ENCODE measurements around the gene DCHS1.

DNA sequence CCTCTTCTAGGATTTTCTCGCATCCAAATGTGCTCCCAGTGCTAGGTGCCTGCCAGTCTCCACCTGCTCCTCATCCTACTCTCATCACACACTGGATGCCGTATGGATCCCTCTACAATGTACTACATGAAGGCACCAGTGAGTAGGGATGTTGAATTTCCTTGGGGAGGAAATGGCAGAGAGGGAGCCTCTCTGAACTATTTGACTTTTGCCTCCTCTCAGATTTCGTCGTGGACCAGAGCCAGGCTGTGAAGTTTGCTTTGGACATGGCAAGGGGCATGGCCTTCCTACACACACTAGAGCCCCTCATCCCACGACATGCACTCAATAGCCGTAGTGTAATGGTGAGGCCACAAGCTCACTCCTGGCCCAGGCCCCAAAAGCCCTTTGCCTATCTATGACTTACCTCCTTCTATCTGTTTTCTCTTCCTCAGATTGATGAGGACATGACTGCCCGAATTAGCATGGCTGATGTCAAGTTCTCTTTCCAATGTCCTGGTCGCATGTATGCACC is 46.0 kb downstream of the DCHS1 start:
- TF ChIP-seq, protein P1, sequence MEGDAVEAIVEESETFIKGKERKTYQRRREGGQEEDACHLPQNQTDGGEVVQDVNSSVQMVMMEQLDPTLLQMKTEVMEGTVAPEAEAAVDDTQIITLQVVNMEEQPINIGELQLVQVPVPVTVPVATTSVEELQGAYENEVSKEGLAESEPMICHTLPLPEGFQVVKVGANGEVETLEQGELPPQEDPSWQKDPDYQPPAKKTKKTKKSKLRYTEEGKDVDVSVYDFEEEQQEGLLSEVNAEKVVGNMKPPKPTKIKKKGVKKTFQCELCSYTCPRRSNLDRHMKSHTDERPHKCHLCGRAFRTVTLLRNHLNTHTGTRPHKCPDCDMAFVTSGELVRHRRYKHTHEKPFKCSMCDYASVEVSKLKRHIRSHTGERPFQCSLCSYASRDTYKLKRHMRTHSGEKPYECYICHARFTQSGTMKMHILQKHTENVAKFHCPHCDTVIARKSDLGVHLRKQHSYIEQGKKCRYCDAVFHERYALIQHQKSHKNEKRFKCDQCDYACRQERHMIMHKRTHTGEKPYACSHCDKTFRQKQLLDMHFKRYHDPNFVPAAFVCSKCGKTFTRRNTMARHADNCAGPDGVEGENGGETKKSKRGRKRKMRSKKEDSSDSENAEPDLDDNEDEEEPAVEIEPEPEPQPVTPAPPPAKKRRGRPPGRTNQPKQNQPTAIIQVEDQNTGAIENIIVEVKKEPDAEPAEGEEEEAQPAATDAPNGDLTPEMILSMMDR (IDR thresholded peaks at IDR 0.05): no peak
- TF ChIP-seq POLR2A (IDR thresholded peaks at IDR 0.05): no peak
- TF ChIP-seq POLR2AphosphoS5 (IDR thresholded peaks at IDR 0.05): no peak
- TF ChIP-seq EP300 (IDR thresholded peaks at IDR 0.05): no peak
